HG02798 (cell line): Measurements from ENCODE around the gene EPHB3.

ENCODE experiments used
- ATAC-seq: cut with Tn5 transposase; IDR thresholded peaks from one replicate; pipeline ENCODE4 v1.9.1; 2021; ENCODE audit warnings: mild to moderate bottlenecking; ENCODE audit not compliant: unreplicated experiment, poor library complexity

The EPHB3 gene

GRCh38 chr3:184542577-184542976, 19.0 kb upstream of the EPHB3 start:
- ATAC-seq: no peak

GRCh38 chr3:184543256-184543655, 18.3 kb upstream of the EPHB3 start:
- no peak for ATAC-seq

- ATAC-seq: peak; percentile 55
Observed at GRCh38 chr3:184543843-184544512, 17.6 kb upstream of the EPHB3 start.

GRCh38 chr3:184544513-184544861, 17.1 kb upstream of the EPHB3 start:
- ATAC-seq: no peak

GRCh38 chr3:184545769-184546168, 15.8 kb upstream of the EPHB3 start:
- ATAC-seq: no peak

- ATAC-seq: no peak
Observed at GRCh38 chr3:184546252-184546651, 15.3 kb upstream of the EPHB3 start.

GRCh38 chr3:184549796-184550577, 11.6 kb upstream of the EPHB3 start:
- no peak for ATAC-seq

- ATAC-seq: no peak
Observed at GRCh38 chr3:184551103-184551502, 10.5 kb upstream of the EPHB3 start.

- no peak for ATAC-seq
Observed at GRCh38 chr3:184551614-184552256, 9.8 kb upstream of the EPHB3 start.

- no peak for ATAC-seq
Observed at GRCh38 chr3:184552296-184552695, 9.3 kb upstream of the EPHB3 start.

GRCh38 chr3:184552863-184553262, 8.7 kb upstream of the EPHB3 start:
- no peak for ATAC-seq

GRCh38 chr3:184553385-184553784, 8.2 kb upstream of the EPHB3 start:
- no peak for ATAC-seq

GRCh38 chr3:184554461-184554860, 7.1 kb upstream of the EPHB3 start:
- ATAC-seq: no peak

- no peak for ATAC-seq
Observed at GRCh38 chr3:184556582-184557347, 4.8 kb upstream of the EPHB3 start.

- no peak for ATAC-seq
Observed at GRCh38 chr3:184557348-184557950, 4.1 kb upstream of the EPHB3 start.

GRCh38 chr3:184558726-184559125, 2.9 kb upstream of the EPHB3 start:
- ATAC-seq: no peak

- no peak for ATAC-seq
Observed at GRCh38 chr3:184559336-184559735, 2.2 kb upstream of the EPHB3 start.

- ATAC-seq: no peak
Observed at GRCh38 chr3:184560531-184560930, 1.1 kb upstream of the EPHB3 start.

GRCh38 chr3:184561913-184562877, 610 bp downstream of the EPHB3 start:
- ATAC-seq: no peak
